Endothelial cell of umbilical vein (primary cell): ENCODE results near the gene MACF1. TPM values are rescaled to one million over a fixed set of nuclear protein-coding genes. Genes with fewer than 3 reads are reported as not detected.

ENCODE experiments used
- BruUV-seq: library from RNA; stranded (reverse); fragments of 400-500 nt; replicated peaks from 2 replicates; lab custom pipeline; 2021; lab: Mats Ljungman, UMichigan
- CTCF ChIA-PET: fragments of 300-600, 350-600 bp; sonication (Branson Sonifier 250); formaldehyde crosslinking; loops from one replicate; lab custom pipeline; 2021; ENCODE audit warnings: antibody characterized with exemption, inconsistent platforms; lab: Charles Lee
- POLR2A ChIA-PET: fragments of 300-600, 350-600 bp; sonication (Branson Sonifier 250); formaldehyde crosslinking; loops from one replicate; lab custom pipeline; 2021; ENCODE audit warnings: antibody characterized with exemption, inconsistent platforms; lab: Charles Lee
- DNase-seq: peaks from one replicate; pipeline ENCODE4 v3.0.0-alpha.2; 2011; ENCODE audit warnings: low read depth, low spot score
- FAIRE-seq: peaks from 2 replicates; lab custom pipeline; 2011; peaks lifted over from hg19 to GRCh38; lab: Jason Lieb, UNC
- H2AFZ ChIP-seq: 2 replicates; pipeline ENCODE4 v1.6.0; 2012; ENCODE audit warnings: low read depth, low read length, control low read depth, inconsistent platforms
- H3K27ac ChIP-seq: 2 replicates; pipeline ENCODE4 v1.5.1; 2011; ENCODE audit warnings: low read depth, mild to moderate bottlenecking, control low read depth, low read length, moderate library complexity; ENCODE audit not compliant: insufficient read depth
- H3K27me3 ChIP-seq, 2 experiments: 2 replicates each; pipeline versions ENCODE4 v1.6.0 to v1.6.1; 2011; ENCODE audit warnings: low read length in 2 of 2, mixed read lengths in 1 of 2; ENCODE audit not compliant: control insufficient read depth in 2 of 2, insufficient read depth in 2 of 2
- H3K36me3 ChIP-seq, 2 experiments: 2 replicates in 1 of 2; 3 replicates in 1 of 2; pipeline ENCODE4 v1.5.1; 2011; ENCODE audit warnings: low read length in 2 of 2, mild to moderate bottlenecking in 1 of 2, moderate library complexity in 1 of 2; ENCODE audit not compliant: control insufficient read depth in 2 of 2, insufficient read depth in 2 of 2; ENCODE audit errors: extremely low read depth in 1 of 2
- H3K4me1 ChIP-seq: 3 replicates; pipeline ENCODE4 v1.5.1; 2011; ENCODE audit warnings: mild to moderate bottlenecking, low read length; ENCODE audit not compliant: control insufficient read depth, insufficient read depth; ENCODE audit errors: extremely low read depth
- H3K4me2 ChIP-seq: 2 replicates; pipeline ENCODE4 v1.6.1; 2011; ENCODE audit warnings: low read length, control low read depth, mixed read lengths; ENCODE audit not compliant: insufficient read depth
- H3K4me3 ChIP-seq, 3 experiments: fragments of 200-600 bp in 1 of 3; sonication (generic), shearing (Covaris generic) in 1 of 3; replicated peaks in 1 of 3; 2 replicates each; pipeline ENCODE4 v1.5.1; 2011 to 2016; ENCODE audit warnings: control low read depth in 3 of 3, low read length in 3 of 3, mild to moderate bottlenecking in 2 of 3, inconsistent platforms in 1 of 3, low read depth in 1 of 3, moderate library complexity in 1 of 3; ENCODE audit not compliant: insufficient read depth in 1 of 3
- H3K79me2 ChIP-seq: 2 replicates; pipeline ENCODE4 v1.6.0; 2012; ENCODE audit warnings: low read length, inconsistent platforms; ENCODE audit not compliant: control insufficient read depth, insufficient read depth
- H3K9ac ChIP-seq: replicated peaks from 2 replicates; pipeline ENCODE3; 2011; ENCODE audit warnings: low read length, control low read depth; ENCODE audit not compliant: insufficient read depth; ENCODE audit errors: extremely low read depth
- H3K9me1 ChIP-seq: replicated peaks from 3 replicates; pipeline ENCODE4 v1.6.0; 2011; ENCODE audit warnings: mild to moderate bottlenecking, low read length; ENCODE audit not compliant: control insufficient read depth, insufficient read depth; ENCODE audit errors: extremely low read depth
- H3K9me3 ChIP-seq: replicated peaks from 2 replicates; pipeline ENCODE4 v1.5.1; 2012; ENCODE audit warnings: low read length, inconsistent platforms; ENCODE audit not compliant: control insufficient read depth, insufficient read depth
- H4K20me1 ChIP-seq: replicated peaks from 2 replicates; pipeline ENCODE3; 2011; ENCODE audit warnings: mild to moderate bottlenecking, low read length; ENCODE audit not compliant: control insufficient read depth, insufficient read depth; ENCODE audit errors: extremely low read depth
- CTCF ChIP-seq, 2 donors: IDR thresholded peaks; 1 replicate in 1 of 2; 2 replicates in 1 of 2; pipeline ENCODE4 v1.5.1; 2011; ENCODE audit warnings: low read length in 2 of 2, mild to moderate bottlenecking in 2 of 2, moderate library complexity in 2 of 2, control low read depth in 1 of 2, inconsistent platforms in 1 of 2, low read depth in 1 of 2; ENCODE audit not compliant: insufficient read depth in 1 of 2; ENCODE audit errors: extremely low read depth in 1 of 2
- EZH2 ChIP-seq: IDR thresholded peaks from 2 replicates; pipeline ENCODE4 v1.6.1; 2012; ENCODE audit warnings: borderline replicate concordance, low read depth, mild to moderate bottlenecking, moderate library complexity, low read length, inconsistent platforms; ENCODE audit not compliant: severe bottlenecking
- FOS ChIP-seq: IDR thresholded peaks from 2 replicates; pipeline ENCODE4 v1.6.1; 2011; ENCODE audit warnings: mild to moderate bottlenecking, low read length, moderate library complexity, borderline replicate concordance; ENCODE audit not compliant: insufficient read depth
- GATA2 ChIP-seq: IDR thresholded peaks from 2 replicates; pipeline ENCODE4 v1.7.0; 2011; ENCODE audit warnings: low read depth, mild to moderate bottlenecking, moderate library complexity, mixed read lengths, low read length; ENCODE audit not compliant: insufficient read length, insufficient read depth
- JUN ChIP-seq: IDR thresholded peaks from 2 replicates; pipeline ENCODE4 v1.6.1; 2011; ENCODE audit warnings: borderline replicate concordance, low read depth; ENCODE audit not compliant: insufficient read length, insufficient read depth
- MAX ChIP-seq: IDR thresholded peaks from 2 replicates; pipeline ENCODE4 v1.6.1; 2011; ENCODE audit not compliant: insufficient read depth, insufficient read length
- MYC ChIP-seq: IDR thresholded peaks from one replicate; pipeline ENCODE4 v1.6.1; 2011; ENCODE audit warnings: mild to moderate bottlenecking, low read depth, low read length
- POLR2A ChIP-seq: IDR thresholded peaks from 2 replicates; pipeline ENCODE4 v1.6.1; 2012; ENCODE audit warnings: low read depth, mild to moderate bottlenecking, control low read depth, low read length
- POLR2AphosphoS5 ChIP-seq: IDR thresholded peaks from 2 replicates; pipeline ENCODE4 v1.6.1; 2012; ENCODE audit warnings: low read depth, mild to moderate bottlenecking, control low read depth, low read length, moderate library complexity; ENCODE audit not compliant: insufficient read depth
- dilution Hi-C: fragments of 300-500 bp; cut with MboI; formaldehyde crosslinking; loops from one replicate; pipeline ENCODE4 v1.15.0; 2019; ENCODE audit warnings: low sequenced_read_pairs; ENCODE audit not compliant: extremely low pct_ligation_motif_present
- intact Hi-C: fragments of 100-400 bp; cut with micrococcal nuclease; formaldehyde crosslinking; loops from one replicate; pipeline ENCODE4 v1.10.0; 2022
- polyA plus RNA-seq, 4 experiments: library from polyadenylated mRNA; depleted of rRNA in 3 of 4; stranded (reverse) in 3 of 4; unstranded in 1 of 4; fragments of >200 nt; gene quantifications; 2 replicates each; pipeline versions ENCODE4 v1.2.1 to v1.2.3, GENCODE V29; 2011 to 2012; ENCODE audit warnings: missing spikeins in 1 of 4
- total RNA-seq: library from RNA; stranded (reverse); gene quantifications from 2 replicates; pipeline ENCODE4 v1.2.3, GENCODE V29; 2021

MACF1 gene
- total and polyA plus RNA-seq, 2 donors (not counting 3 experiments of a cell fraction or from before 2014, with no cell fraction given): 122 to 587 TPM

- Histone ChIP-seq H3K9me3 (no peaks in the 10 kb centered on the region), H4K20me1 (peaks cover 2% of the 10 kb centered on the region), H3K79me2 (peaks cover 36% of the 10 kb centered on the region), H2AFZ (no peak overlapping the region), H3K9ac (no peak overlapping the region), H3K4me2 (no peak overlapping the region), H3K9me1 (no peaks in the 10 kb centered on the region), H3K4me1 (peaks cover 5% of the 10 kb centered on the region), H3K27ac (no peak overlapping the region), H3K4me3 (no peak overlapping the region), H3K27me3 (no peaks in the 10 kb centered on the region), H3K36me3 (peaks cover 32 to 39% of the 10 kb centered on the region in 2 experiments)
- ChIA-PET POLR2A (no interaction called here), CTCF (interaction anchor here (0.9 to 1.4 kb wide), 3 partner anchors 10 to 91 kb away, joined by 3 to 5 read pairs (median 4); no protein-coding TSS in a partner anchor)
- DNase-seq (no peak), FAIRE-seq (no peak)
- TF ChIP-seq CTCF (IDR thresholded peaks at IDR 0.05; ENCODE audit: extremely low read depth in 1 of 2, insufficient read depth in 1 of 2, low read depth in 1 of 2, low read length in 2 of 2): no peak
- TF ChIP-seq FOS: no peak
- TF ChIP-seq MYC: no peak
- dilution Hi-C loops (no loop called here), intact Hi-C loops (no loop called here)
- TSS peak; percentile 4 for BruUV-seq
Measured at GRCh38 chr1:39283858-39284257, 79.4 kb downstream of the MACF1 start.

GRCh38 chr1:39287541-39287940, 83.0 kb downstream of the MACF1 start:
- DNase-seq (no peak), FAIRE-seq (no peak)
- Histone ChIP-seq H3K9me3 (no peaks in the 10 kb centered on the region), H3K36me3 (peaks cover 35 to 41% of the 10 kb centered on the region in 2 experiments), H3K9ac (no peak overlapping the region), H3K4me1 (peaks cover under 1% of the 10 kb centered on the region), H3K27me3 (no peaks in the 10 kb centered on the region), H3K9me1 (no peaks in the 10 kb centered on the region), H3K4me2 (no peak overlapping the region), H3K79me2 (peaks cover 22% of the 10 kb centered on the region), H4K20me1 (no peaks in the 10 kb centered on the region), H2AFZ (no peak overlapping the region), H3K27ac (no peak overlapping the region), H3K4me3 (no peak overlapping the region)
- intact Hi-C loops (no loop called here), dilution Hi-C loops (no loop called here)
- CTCF ChIA-PET: interaction anchor here (0.8 to 1.5 kb wide), 4 partner anchors 9 to 189 kb away, joined by 3 to 6 read pairs (median 4); no protein-coding TSS in a partner anchor
- POLR2A ChIA-PET: no interaction called here
- no peak for TF ChIP-seq MAX
- TF ChIP-seq GATA2: no peak
- TF ChIP-seq EZH2: no peak
- TF ChIP-seq FOS: no peak
- TF ChIP-seq JUN: no peak
- no peak for TF ChIP-seq POLR2A
- no peak for TF ChIP-seq MYC
- TF ChIP-seq POLR2AphosphoS5: no peak
- no peak for TF ChIP-seq CTCF (IDR thresholded peaks at IDR 0.05; ENCODE audit: extremely low read depth in 1 of 2, insufficient read depth in 1 of 2, low read depth in 1 of 2, low read length in 2 of 2)
- BruUV-seq: no TSS peak
